Erythroblast (primary cell): ENCODE results near the gene GAK.

Experiments used
- GATA1 ChIP-seq: IDR thresholded peaks from 2 replicates; pipeline ENCODE4 v1.6.1; 2011; ENCODE audit warnings: low read depth, mild to moderate bottlenecking, control low read depth, low read length, moderate library complexity
- POLR2A ChIP-seq: IDR thresholded peaks from 2 replicates; pipeline ENCODE4 v1.6.1; 2011; ENCODE audit warnings: mild to moderate bottlenecking, low read length

- TF ChIP-seq POLR2A (no peak), GATA1 (no peak)
Measured at GRCh38 chr4:887034-887763, 44.9 kb downstream of the GAK start.
